ENCODE measurements around the gene NFAM1. TPM values are rescaled to one million over a fixed set of nuclear protein-coding genes. Genes with fewer than 3 reads are reported as not detected.

NFAM1 gene
- total RNA-seq, 1 donor from 2014 or later: not detected

DNA sequence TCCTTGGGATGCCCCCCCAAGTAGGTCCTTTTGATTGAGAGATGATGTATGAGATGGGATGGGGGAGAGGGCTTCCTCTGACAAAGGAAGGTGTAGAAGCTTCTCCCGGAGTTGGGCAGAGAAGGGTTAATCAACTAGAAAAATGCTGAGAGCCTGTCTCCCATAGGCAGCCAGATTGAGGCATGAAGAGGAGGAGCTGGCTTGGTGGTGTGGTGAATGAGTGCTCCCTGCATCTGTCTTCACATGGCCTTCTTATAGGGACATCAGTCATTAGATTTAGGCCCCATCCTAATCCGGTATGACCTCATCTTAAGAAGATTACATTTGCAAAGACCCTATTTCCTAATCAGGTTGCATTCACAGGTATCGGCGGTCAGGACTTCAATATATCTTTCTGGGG, 61.1 kb downstream of the NFAM1 start:
- H3K27ac Mint-ChIP-seq (ENCODE audit: unreplicated experiment): no peak overlapping the region
- H3K4me3 Mint-ChIP-seq (ENCODE audit: unreplicated experiment): no peak overlapping the region
- TF ChIP-seq, protein P1, sequence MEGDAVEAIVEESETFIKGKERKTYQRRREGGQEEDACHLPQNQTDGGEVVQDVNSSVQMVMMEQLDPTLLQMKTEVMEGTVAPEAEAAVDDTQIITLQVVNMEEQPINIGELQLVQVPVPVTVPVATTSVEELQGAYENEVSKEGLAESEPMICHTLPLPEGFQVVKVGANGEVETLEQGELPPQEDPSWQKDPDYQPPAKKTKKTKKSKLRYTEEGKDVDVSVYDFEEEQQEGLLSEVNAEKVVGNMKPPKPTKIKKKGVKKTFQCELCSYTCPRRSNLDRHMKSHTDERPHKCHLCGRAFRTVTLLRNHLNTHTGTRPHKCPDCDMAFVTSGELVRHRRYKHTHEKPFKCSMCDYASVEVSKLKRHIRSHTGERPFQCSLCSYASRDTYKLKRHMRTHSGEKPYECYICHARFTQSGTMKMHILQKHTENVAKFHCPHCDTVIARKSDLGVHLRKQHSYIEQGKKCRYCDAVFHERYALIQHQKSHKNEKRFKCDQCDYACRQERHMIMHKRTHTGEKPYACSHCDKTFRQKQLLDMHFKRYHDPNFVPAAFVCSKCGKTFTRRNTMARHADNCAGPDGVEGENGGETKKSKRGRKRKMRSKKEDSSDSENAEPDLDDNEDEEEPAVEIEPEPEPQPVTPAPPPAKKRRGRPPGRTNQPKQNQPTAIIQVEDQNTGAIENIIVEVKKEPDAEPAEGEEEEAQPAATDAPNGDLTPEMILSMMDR (IDR thresholded peaks at IDR 0.05): no peak
- H3K36me3 Mint-ChIP-seq (ENCODE audit: low read depth): no peaks in the 10 kb centered on the region
- no peaks in the 10 kb centered on the region for H3K9me3 Mint-ChIP-seq (ENCODE audit: low read depth)
- peaks cover 9% of the 10 kb centered on the region for H3K27me3 Mint-ChIP-seq (ENCODE audit: low read depth)
- DNase-seq (ENCODE audit: low spot score): no peak
- peaks cover 15% of the 10 kb centered on the region for H3K4me1 Mint-ChIP-seq (ENCODE audit: low read depth)

DNA sequence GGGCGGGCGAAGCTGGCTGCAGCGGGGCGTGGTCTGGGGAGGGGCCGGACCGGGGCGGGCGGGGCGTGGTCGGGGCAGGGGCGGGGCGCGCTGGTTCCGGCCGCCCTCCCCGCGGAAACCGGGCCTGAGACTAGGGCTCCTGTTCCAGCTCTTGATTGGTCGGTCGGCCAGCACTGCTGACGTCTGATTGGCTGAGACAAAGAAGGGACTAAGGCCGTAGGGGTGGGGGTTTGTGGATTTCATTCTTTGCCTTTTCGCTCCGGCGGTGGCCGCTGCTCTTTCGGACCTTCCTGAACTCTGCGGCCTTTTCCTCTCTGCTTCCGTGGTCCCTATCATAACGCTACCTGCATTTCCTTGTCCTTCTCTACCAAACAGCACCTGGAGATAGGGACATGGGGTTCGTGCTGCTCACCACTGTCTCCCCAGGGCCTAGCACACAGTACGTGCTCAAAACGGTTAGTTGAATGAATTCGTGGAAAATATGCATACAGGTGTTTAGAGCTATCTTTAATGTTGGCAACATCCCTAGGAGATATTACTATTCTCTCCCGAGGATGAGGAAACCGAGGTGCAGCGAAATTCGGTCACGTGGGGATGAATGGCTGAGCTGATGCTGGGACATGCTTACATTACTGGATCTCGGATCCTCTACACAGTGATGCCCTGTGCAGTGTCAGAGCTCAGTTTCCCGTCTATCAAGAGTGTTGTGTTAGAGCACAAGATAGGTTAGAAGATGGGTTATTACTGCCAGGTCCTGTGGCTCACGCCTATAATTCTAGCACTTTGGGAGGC, 62.8 kb downstream of the NFAM1 start:
- H3K4me1 Mint-ChIP-seq (ENCODE audit: low read depth): peaks cover 29% of the 10 kb centered on the region
- no peaks in the 10 kb centered on the region for H3K36me3 Mint-ChIP-seq (ENCODE audit: low read depth)
- H3K27me3 Mint-ChIP-seq (ENCODE audit: low read depth): peaks cover 9% of the 10 kb centered on the region
- H3K27ac Mint-ChIP-seq (ENCODE audit: unreplicated experiment): peak overlapping the region; percentile 5
- TF ChIP-seq, protein P1 (IDR thresholded peaks at IDR 0.05): no peak
- H3K9me3 Mint-ChIP-seq (ENCODE audit: low read depth): no peaks in the 10 kb centered on the region
- no peak for DNase-seq (ENCODE audit: low spot score)
- peak overlapping the region; percentile 82 for H3K4me3 Mint-ChIP-seq (ENCODE audit: unreplicated experiment)

DNA sequence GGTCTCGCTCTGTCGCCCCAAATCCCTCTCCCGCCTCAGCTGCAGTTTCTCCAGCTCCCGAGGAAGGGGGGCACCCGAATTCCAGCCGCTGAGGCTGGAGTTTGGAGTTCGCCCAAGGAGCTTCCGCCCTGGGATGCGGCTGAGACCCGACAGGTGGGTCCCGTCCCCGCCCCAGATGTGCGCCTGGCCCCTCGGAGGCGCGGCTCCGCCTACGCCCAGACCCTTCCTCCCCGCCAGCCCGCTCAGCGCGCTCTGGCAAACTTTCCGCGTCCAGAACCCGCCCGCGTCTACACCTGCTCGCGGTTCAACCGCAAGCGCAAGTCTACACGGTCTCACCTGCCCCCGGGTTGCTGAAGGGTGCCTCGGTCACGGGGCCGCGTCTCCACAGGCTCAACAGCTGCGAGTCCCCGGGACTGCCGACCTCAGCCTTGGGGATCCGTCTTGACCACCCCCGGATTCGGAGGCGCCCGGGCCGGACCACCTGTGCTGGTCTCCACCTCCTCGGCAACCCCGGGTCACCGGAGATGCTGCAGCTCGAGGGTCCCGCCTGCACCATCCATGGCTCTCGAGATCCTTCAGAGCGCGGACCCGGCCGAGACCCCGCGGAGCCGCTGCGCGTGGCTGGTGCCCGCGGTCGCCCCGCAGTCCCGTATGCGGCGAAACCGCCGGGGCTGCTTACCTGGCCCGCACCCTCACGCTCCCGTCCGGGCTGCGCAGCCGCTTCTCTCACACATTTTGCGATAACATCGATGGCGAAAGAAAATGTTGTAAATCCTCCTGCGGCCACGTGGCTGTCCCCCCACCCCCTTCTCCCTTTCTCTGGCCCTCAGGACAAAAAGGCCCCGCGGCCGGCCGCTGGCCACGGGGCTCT, 63.6 kb downstream of the NFAM1 start:
- no peaks in the 10 kb centered on the region for H3K36me3 Mint-ChIP-seq (ENCODE audit: low read depth)
- H3K27ac Mint-ChIP-seq (ENCODE audit: unreplicated experiment): no peak overlapping the region
- H3K9me3 Mint-ChIP-seq (ENCODE audit: low read depth): no peaks in the 10 kb centered on the region
- TF ChIP-seq, protein P1 (IDR thresholded peaks at IDR 0.05): no peak
- no peak for DNase-seq (ENCODE audit: low spot score)
- peaks cover 7% of the 10 kb centered on the region for H3K27me3 Mint-ChIP-seq (ENCODE audit: low read depth)
- H3K4me3 Mint-ChIP-seq (ENCODE audit: unreplicated experiment): peak overlapping the region; percentile 82
- H3K4me1 Mint-ChIP-seq (ENCODE audit: low read depth): peaks cover 34% of the 10 kb centered on the region

DNA sequence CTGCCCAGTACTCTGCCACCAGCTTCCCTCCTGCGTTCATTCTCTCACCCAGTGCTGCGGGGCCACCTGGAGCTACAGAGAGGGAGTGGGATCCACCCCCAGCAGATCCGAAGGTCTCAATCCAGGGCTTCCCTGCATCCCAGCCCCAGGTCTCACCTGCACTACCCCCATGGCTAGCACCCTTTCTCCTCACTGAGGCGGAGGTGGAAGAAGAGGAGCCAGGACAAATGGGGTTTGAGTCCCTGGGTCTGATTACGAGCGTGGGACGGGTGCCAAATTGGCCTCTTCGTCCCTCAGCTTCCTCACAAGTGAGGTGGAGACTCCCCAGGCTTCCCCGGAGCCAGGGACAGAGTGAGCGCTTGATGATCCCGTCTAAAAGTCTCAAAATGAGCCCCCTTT, 64.2 kb downstream of the NFAM1 start:
- DNase-seq (ENCODE audit: low spot score): no peak
- TF ChIP-seq, protein P1 (IDR thresholded peaks at IDR 0.05): no peak
- Mint-ChIP-seq H3K27me3 (ENCODE audit: low read depth) (peaks cover 7% of the 10 kb centered on the region), H3K27ac (ENCODE audit: unreplicated experiment) (no peak overlapping the region), H3K4me1 (ENCODE audit: low read depth) (peaks cover 34% of the 10 kb centered on the region), H3K4me3 (ENCODE audit: unreplicated experiment) (peak overlapping the region; percentile 82), H3K9me3 (ENCODE audit: low read depth) (no peaks in the 10 kb centered on the region), H3K36me3 (ENCODE audit: low read depth) (no peaks in the 10 kb centered on the region)

DNA sequence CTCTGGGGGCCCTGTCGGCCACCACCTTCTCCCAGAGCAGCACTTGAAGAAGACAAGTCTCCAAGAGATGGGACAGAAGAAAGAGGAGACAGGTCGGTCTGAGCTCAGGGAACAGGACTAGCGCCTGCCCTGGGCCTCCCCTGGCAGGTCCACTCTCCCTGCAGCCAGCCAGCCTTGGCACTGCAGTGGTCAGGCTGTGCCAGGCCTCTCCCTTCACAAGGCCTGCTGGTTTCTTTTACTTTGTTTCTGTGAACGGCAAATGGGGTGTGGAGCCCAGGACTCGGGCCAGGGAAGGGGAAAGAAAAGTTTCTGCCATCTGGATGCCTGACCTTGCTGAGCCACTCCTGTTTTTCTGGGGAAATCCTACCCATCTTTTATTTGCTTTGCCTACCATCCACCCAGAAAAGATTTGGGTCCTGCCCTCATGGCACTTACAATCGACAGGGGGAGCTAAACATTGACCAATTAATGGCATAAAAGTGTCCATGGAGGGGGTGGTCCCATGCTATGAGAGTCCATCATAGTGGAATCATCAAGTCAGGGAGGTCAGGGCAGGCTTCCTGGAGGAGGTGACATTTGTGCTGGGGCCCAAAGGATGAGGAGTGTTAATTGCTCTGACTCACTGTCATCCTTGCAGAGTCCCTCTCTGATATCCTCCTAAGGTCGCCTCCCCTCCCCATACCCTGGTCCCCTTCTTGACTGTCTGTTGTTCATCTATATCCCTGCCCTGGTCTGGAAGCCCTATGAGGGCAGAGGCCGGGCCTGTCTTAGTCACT, 65.2 kb downstream of the NFAM1 start:
- no peak overlapping the region for H3K4me3 Mint-ChIP-seq (ENCODE audit: unreplicated experiment)
- H3K27me3 Mint-ChIP-seq (ENCODE audit: low read depth): peaks cover 7% of the 10 kb centered on the region
- no peaks in the 10 kb centered on the region for H3K9me3 Mint-ChIP-seq (ENCODE audit: low read depth)
- no peak overlapping the region for H3K27ac Mint-ChIP-seq (ENCODE audit: unreplicated experiment)
- TF ChIP-seq, protein P1 (IDR thresholded peaks at IDR 0.05): no peak
- H3K36me3 Mint-ChIP-seq (ENCODE audit: low read depth): no peaks in the 10 kb centered on the region
- H3K4me1 Mint-ChIP-seq (ENCODE audit: low read depth): peaks cover 34% of the 10 kb centered on the region
- no peak for DNase-seq (ENCODE audit: low spot score)
